Measurements from ENCODE around the gene LAIR1. TPM values are rescaled to one million over a fixed set of nuclear protein-coding genes. Genes with fewer than 3 reads are reported as not detected.
"Not testable (repeated sequence)": the region's sequence is repeated elsewhere in the genome, so short reads cannot be mapped to it uniquely, and the experiment has no call there.

The LAIR1 gene
- total and polyA plus RNA-seq, 9 donors: 5.3 to 11.8 (median 7.2) TPM

DNA sequence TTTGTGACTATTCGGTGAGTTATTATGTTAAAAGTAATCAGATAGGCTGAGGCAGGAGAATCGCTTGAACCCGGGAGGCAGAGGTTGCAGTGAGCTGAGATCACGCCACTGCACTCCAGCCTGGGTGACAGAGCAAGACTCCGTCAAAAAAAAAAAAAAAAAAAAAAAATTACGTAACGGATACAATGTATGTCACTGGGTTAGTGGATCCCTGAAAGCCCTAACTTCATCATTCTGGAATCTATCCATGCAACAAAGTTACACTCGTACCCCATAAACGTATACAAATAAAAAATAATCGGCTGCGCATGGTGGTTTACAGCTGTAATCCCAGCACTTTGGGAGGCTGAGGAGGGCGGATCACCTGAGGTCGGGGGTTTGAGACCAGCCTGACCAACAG is 17.3 kb upstream of the LAIR1 start:
- H3K36me3 ChIP-seq (ENCODE audit: control insufficient read depth, insufficient read depth, low read length); H3K9me3 ChIP-seq (replicated peaks; ENCODE audit: control insufficient read depth, low read depth, low read length); DNase-seq; H3K27ac ChIP-seq (ENCODE audit: low read length); H3K4me1 ChIP-seq (ENCODE audit: control insufficient read depth, insufficient read depth, low read length); H3K27me3 ChIP-seq (ENCODE audit: control insufficient read depth, insufficient read depth, low read length); H3K4me3 ChIP-seq (ENCODE audit: low read length): not testable (repeated sequence)
- 92% methylated on average over 2 of the region's 13 CpGs for WGBS (ENCODE audit: insufficient coverage)

DNA sequence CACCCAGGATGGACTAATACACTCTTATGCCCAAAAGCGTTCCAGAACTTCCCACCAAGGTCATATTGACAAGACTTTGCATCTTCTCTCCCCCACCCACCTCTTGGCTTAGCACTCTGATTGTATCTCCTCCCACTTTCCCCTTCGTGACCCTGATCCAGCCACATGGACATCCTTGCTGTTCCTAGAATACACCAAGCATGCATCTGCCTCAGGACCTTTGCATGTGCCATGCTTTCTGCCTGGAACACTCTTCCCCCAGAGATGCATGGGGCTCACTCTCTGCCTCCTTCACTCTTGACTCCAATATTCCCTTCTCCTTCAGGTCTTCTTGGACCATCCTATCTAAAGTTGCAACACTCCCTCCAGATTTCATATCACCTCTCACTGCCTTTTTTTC is 16.2 kb upstream of the LAIR1 start:
- WGBS (ENCODE audit: insufficient coverage): 72% methylated on average over 2 of the region's 2 CpGs
- H3K4me3 ChIP-seq (ENCODE audit: low read length): no peak overlapping the region
- H3K4me1 ChIP-seq (ENCODE audit: control insufficient read depth, insufficient read depth, low read length): no peaks in the 10 kb centered on the region
- no peak overlapping the region for H3K27ac ChIP-seq (ENCODE audit: low read length)
- no peaks in the 10 kb centered on the region for H3K36me3 ChIP-seq (ENCODE audit: control insufficient read depth, insufficient read depth, low read length)
- no peak for DNase-seq
- H3K9me3 ChIP-seq (replicated peaks; ENCODE audit: control insufficient read depth, low read depth, low read length): no peaks in the 10 kb centered on the region
- no peaks in the 10 kb centered on the region for H3K27me3 ChIP-seq (ENCODE audit: control insufficient read depth, insufficient read depth, low read length)

DNA sequence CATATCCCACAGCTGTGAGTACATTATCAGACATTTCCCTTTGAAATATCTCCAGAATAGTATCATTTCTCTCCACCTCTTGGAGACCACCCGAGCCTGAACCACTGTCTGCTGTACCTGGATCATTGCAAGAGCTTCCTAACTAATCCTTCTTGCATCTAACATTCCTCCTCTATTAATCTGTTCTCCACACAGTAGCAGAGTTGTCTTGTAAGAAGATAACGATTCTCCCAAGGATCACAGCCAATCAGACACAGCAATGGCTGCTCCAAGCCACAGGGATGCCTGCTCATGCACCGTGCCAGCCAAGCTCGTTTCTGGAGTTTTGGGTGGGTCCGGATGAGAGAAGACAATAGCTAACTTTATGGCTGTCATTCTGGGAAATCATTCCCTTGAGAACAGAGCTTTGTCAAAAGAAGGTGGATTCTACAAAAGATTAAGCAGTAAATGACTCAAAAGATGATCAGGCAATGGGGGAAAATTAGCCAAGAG is 14.5 kb upstream of the LAIR1 start:
- DNase-seq: no peak
- H3K4me3 ChIP-seq (ENCODE audit: low read length): no peak overlapping the region
- no peaks in the 10 kb centered on the region for H3K9me3 ChIP-seq (replicated peaks; ENCODE audit: control insufficient read depth, low read depth, low read length)
- no peak overlapping the region for H3K27ac ChIP-seq (ENCODE audit: low read length)
- no peaks in the 10 kb centered on the region for H3K4me1 ChIP-seq (ENCODE audit: control insufficient read depth, insufficient read depth, low read length)
- no peaks in the 10 kb centered on the region for H3K36me3 ChIP-seq (ENCODE audit: control insufficient read depth, insufficient read depth, low read length)
- H3K27me3 ChIP-seq (ENCODE audit: control insufficient read depth, insufficient read depth, low read length): no peaks in the 10 kb centered on the region
- 93% methylated on average over 2 of the region's 5 CpGs for WGBS (ENCODE audit: insufficient coverage)

DNA sequence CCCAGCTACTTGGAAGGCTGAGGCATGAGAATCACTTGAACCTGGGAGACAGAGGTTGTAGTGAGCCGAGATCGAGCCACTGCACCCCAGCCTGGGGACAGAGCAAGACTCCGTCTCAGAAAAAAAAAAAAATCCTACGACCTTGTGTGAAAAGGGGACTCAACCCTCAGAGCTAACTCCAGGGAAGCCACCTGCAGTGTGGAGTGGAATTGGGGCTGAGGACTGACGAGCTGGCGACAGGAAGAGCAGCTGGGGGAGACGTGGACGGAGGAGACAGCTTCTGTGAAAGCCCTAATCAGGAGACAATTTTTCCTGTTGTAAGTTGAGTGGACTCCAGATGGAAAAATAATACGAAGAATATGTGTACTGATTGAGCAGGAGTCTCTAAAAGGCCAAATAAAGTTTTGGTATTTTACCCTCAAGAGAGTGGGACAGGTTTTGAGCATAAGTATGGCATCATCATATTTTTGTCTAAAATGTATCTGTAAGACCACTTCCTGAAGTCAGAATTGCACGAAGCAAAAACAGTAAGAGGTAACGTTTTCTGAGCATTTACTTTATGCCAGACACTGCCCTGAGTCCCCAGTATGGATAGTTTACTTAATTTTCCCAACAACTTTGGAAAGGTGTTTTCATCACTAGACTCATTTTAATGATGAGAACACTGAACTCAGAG is 12.0 kb upstream of the LAIR1 start:
- H3K27ac ChIP-seq (ENCODE audit: low read length): no peak overlapping the region
- no peaks in the 10 kb centered on the region for H3K27me3 ChIP-seq (ENCODE audit: control insufficient read depth, insufficient read depth, low read length)
- DNase-seq: no peak
- H3K36me3 ChIP-seq (ENCODE audit: control insufficient read depth, insufficient read depth, low read length): no peaks in the 10 kb centered on the region
- 23% methylated on average over 7 of the region's 11 CpGs for WGBS (ENCODE audit: insufficient coverage)
- no peaks in the 10 kb centered on the region for H3K4me1 ChIP-seq (ENCODE audit: control insufficient read depth, insufficient read depth, low read length)
- H3K4me3 ChIP-seq (ENCODE audit: low read length): no peak overlapping the region
- no peaks in the 10 kb centered on the region for H3K9me3 ChIP-seq (replicated peaks; ENCODE audit: control insufficient read depth, low read depth, low read length)

DNA sequence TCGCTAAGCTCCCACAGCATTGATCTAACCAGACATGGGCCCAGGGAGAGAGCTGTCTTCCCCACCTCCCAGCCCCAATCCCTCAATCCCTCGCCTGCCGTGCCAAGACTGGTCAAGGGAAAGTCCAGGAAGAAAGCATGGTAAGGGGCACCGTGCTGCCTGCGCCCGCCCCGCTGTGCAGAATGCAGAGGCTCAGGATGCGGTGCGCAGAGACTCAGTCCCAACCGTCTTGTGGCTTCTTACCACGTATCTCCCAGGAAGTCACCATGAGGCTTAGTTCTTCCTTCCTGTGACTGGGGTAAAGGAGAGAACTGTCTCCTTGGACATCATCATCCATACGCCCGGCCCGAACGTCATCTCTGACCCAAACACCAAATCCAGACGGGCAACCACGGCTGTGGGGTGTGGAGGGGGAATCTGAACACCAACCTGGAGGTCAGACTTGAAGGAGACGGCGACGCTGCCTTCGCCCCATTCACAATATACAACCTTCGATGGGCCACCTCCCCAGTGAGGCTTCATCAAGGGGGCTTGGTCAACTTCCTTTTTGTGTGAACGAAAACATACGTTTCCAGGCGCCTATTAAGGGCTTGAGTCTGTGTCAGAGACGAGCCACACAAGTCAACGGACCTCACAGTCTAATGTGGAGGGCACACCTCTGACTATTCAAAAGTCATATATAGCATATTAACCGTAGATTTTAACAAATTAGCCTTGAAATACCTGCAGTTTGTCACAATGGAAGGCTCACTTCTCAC is 10.6 kb upstream of the LAIR1 start:
- not testable (repeated sequence) for H3K4me1 ChIP-seq (ENCODE audit: control insufficient read depth, insufficient read depth, low read length); H3K36me3 ChIP-seq (ENCODE audit: control insufficient read depth, insufficient read depth, low read length); DNase-seq; H3K4me3 ChIP-seq (ENCODE audit: low read length); H3K9me3 ChIP-seq (replicated peaks; ENCODE audit: control insufficient read depth, low read depth, low read length); H3K27me3 ChIP-seq (ENCODE audit: control insufficient read depth, insufficient read depth, low read length)
- WGBS (ENCODE audit: insufficient coverage): 81% methylated on average over 10 of the region's 28 CpGs
- peak overlapping the region; percentile 29 for H3K27ac ChIP-seq (ENCODE audit: low read length)

DNA sequence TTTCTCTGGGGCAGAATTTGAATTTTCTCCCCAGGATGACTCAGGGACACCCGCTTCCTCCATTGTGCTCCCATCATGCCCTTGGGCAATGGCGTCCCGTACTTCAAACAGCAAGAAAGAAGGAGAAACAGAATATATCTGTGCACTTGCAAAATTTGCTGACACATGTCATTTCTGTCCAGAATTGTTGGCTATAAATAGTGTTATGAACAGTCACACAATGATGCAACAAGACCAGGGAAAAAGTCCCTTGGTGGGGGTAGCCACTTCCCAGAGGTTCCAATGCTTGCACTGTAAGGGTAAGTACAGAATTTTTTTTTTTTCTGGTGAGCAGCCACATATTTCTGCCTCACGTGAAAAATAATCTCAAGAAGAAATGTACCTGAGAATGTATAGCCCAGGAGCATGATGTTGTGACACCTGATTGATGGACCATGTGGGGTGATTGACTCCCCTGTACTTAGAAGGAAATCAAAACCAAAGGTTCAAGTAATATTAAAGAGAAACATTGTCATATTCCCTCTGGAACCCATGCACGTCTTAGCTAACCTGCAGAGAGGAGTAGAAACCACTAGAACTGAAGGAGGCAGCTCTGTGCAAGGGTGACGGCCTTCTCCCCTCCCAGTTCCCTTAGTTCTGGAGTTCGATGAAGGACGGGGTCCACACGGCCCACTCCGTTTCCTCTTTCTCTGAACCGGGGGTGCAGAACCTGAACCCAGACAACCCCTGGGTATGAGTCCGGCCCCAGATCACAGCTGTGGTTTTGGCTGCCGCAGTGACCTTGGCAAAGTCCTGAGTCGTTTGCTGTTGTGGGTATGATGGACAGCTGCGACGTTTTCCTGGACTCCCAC is 9.3 kb upstream of the LAIR1 start:
- Histone ChIP-seq H3K9me3 (replicated peaks; ENCODE audit: control insufficient read depth, low read depth, low read length) (no peaks in the 10 kb centered on the region), H3K27ac (ENCODE audit: low read length) (peak overlapping the region; percentile 55), H3K4me3 (ENCODE audit: low read length) (no peak overlapping the region), H3K36me3 (ENCODE audit: control insufficient read depth, insufficient read depth, low read length) (no peaks in the 10 kb centered on the region), H3K27me3 (ENCODE audit: control insufficient read depth, insufficient read depth, low read length) (no peaks in the 10 kb centered on the region), H3K4me1 (ENCODE audit: control insufficient read depth, insufficient read depth, low read length) (no peaks in the 10 kb centered on the region)
- WGBS (ENCODE audit: insufficient coverage): 69% methylated on average over 2 of the region's 16 CpGs
- peak; percentile 59 for DNase-seq

DNA sequence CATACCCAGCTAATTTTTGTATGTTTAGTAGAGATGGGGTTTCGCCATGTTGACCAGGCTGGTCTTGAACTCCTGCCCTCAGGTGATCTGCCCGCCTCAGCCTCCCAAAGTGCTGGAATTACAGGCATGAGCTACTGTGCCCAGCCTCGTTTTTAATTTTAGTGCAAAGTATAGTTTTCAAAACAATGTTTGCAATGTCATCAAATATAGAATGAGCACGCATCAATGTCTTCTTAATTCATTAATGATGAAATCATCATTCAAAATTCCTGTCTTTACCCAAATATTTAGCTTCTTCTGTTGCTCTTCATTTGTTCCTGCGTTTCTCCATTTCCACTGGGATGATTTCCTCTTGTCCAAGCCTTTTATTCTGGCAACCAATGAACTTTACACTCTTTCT is 6.7 kb upstream of the LAIR1 start:
- WGBS (ENCODE audit: insufficient coverage): 60% methylated on average over 1 of the region's 5 CpGs
- H3K27ac ChIP-seq (ENCODE audit: low read length); H3K27me3 ChIP-seq (ENCODE audit: control insufficient read depth, insufficient read depth, low read length); DNase-seq; H3K4me1 ChIP-seq (ENCODE audit: control insufficient read depth, insufficient read depth, low read length); H3K36me3 ChIP-seq (ENCODE audit: control insufficient read depth, insufficient read depth, low read length); H3K4me3 ChIP-seq (ENCODE audit: low read length); H3K9me3 ChIP-seq (replicated peaks; ENCODE audit: control insufficient read depth, low read depth, low read length): not testable (repeated sequence)

DNA sequence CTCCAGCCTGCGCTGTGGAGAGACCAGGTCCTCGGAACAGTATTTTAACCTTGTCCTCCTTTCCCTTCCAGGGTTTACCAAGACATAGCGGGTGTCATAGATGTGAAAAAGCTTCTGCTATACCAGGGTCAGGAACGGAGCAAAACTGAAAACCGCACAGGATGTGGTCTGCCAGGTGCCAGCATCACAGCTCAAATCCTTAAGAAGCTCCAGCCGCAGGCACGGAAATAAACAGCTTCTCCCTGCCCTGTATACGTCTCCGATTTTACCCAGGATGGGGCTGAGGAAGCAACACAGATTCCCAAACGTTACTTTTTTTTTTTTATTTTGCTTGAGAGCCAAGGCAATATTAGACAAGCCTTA is 5.7 kb upstream of the LAIR1 start:
- no CpG with 5 or more reads among the region's 10 CpGs for WGBS (ENCODE audit: insufficient coverage)
- not testable (repeated sequence) for H3K4me3 ChIP-seq (ENCODE audit: low read length); H3K27me3 ChIP-seq (ENCODE audit: control insufficient read depth, insufficient read depth, low read length)

DNA sequence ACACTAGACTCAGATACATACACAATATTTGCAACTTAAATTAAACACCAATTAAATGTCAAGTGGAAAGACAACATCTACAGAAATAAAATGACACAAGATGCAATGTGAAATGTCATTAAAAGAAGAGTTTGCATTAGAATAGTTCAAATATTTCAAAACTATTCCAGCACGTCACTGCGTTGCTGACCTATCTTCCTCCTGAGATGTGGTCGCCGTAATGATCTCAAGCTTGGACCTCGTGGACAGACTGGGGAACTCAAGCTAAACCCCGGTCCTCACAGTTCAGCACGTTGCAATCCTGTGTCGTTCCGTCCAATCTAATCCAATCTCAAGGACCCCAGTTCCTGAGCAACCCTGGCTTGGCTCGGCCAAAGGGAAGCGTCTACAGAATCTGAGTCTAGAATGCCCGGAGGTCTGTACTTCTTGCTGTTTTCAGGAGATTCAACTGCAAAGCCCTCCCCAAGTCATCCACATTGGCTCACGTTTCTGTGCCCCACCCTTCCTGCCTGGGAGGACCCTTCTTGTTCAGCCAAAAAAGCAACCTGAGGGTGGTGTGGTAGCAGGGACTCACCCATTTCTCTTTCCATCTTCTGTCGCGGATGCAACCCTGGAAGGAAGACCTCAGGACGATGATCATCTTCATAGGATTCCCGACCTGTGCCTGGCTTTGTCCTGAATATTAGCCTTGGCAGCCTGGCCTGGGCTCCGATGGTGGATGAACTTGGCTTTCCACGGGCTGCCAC is 5.1 kb upstream of the LAIR1 start:
- H3K4me1 ChIP-seq (ENCODE audit: control insufficient read depth, insufficient read depth, low read length); H3K4me3 ChIP-seq (ENCODE audit: low read length); H3K36me3 ChIP-seq (ENCODE audit: control insufficient read depth, insufficient read depth, low read length); H3K27ac ChIP-seq (ENCODE audit: low read length); H3K27me3 ChIP-seq (ENCODE audit: control insufficient read depth, insufficient read depth, low read length); H3K9me3 ChIP-seq (replicated peaks; ENCODE audit: control insufficient read depth, low read depth, low read length); DNase-seq: not testable (repeated sequence)
- WGBS (ENCODE audit: insufficient coverage): no CpG with 5 or more reads among the region's 19 CpGs

More for the DNA sequence above, 5.7 kb upstream of the LAIR1 start:
- H3K4me1 ChIP-seq (ENCODE audit: control insufficient read depth, insufficient read depth, low read length); H3K36me3 ChIP-seq (ENCODE audit: control insufficient read depth, insufficient read depth, low read length); DNase-seq; H3K9me3 ChIP-seq (replicated peaks; ENCODE audit: control insufficient read depth, low read depth, low read length); H3K27ac ChIP-seq (ENCODE audit: low read length): not testable (repeated sequence)

Measured in muscle of leg (tissue), 11 donors.